Bronchial epithelial cell (primary cell): ENCODE results near the gene CDK7. TPM values are rescaled to one million over a fixed set of nuclear protein-coding genes. Genes with fewer than 3 reads are reported as not detected.

ENCODE experiments used
- DNase-seq: peaks from one replicate; pipeline ENCODE4 v3.0.0-alpha.2; 2010; ENCODE audit warnings: low read depth
- FAIRE-seq: peaks from 2 replicates; lab custom pipeline; 2011; peaks lifted over from hg19 to GRCh38; lab: Jason Lieb, UNC
- H3K27me3 ChIP-seq: 2 replicates; pipeline ENCODE4 v1.5.1; 2011; ENCODE audit warnings: low read length; ENCODE audit not compliant: control insufficient read depth, insufficient read depth
- H3K36me3 ChIP-seq: 2 replicates; pipeline ENCODE4 v1.5.1; 2011; ENCODE audit warnings: low read length; ENCODE audit not compliant: control insufficient read depth, insufficient read depth
- H3K4me3 ChIP-seq: 2 replicates; pipeline ENCODE4 v1.5.1; 2011; ENCODE audit warnings: mild to moderate bottlenecking, low read depth, low read length, control low read depth
- total RNA-seq: library from RNA; depleted of rRNA; stranded (reverse); fragments of >200 nt; gene quantifications from 2 replicates; pipeline ENCODE4 v1.2.1, GENCODE V29; 2014
- TF ChIP-seq, protein P1 (sequence below): IDR thresholded peaks from 2 replicates; pipeline ENCODE4 v1.5.1; 2011; ENCODE audit warnings: mild to moderate bottlenecking, moderate library complexity, low read length, control low read depth, inconsistent platforms; ENCODE audit not compliant: insufficient read depth, severe bottlenecking

Gene CDK7
- 51.5 and 60.8 TPM in 2 replicates for total RNA-seq

DNA sequence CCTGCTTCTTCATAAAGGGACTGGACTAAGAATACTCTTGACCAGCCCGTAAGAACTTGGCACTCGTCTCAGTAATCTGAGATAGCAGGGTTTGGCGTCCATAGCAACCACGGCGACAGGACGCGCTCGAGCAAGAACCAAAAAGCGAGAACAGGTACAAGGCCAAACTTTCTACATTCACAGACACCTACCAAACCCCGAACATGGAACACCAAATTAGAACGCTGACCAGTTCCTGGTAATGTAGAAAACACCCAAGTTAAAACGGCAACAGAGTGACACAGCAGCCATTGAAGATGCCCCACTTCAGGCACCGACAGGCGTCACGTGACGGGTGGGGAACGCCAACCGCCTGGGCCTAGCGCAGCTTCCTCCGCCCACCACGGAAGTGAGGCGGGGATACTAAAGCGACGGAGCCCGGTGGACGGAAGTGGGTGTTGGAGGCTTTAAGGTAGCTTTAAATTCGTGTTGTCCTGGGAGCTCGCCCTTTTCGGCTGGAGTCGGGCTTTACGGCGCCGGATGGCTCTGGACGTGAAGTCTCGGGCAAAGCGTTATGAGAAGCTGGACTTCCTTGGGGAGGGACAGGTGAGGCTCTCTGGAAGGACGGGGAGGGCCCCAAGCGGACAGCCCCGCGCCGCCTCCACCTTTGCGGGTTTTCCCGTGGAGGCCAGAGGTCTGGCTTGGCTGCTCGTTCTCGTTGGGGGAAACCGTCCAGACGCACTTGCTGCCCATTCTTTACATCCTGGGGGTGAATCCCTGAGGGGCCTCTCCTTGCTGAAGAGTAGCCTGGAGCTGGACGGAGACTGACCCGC lies at the start of gene CDK7:
Gene CDK7 (plus strand): TSS at position 430 of the 812 bp plus-strand sequence. CDS start 90 bp downstream, at position 520.
- peak within 1 kb of the TSS; percentile 85 for H3K4me3 ChIP-seq
- peaks cover 3% of the 10 kb centered on the region for H3K36me3 ChIP-seq
- DNase-seq: peak; percentile 86
- no peaks in the 10 kb centered on the region for H3K27me3 ChIP-seq
- FAIRE-seq: no peak
- TF ChIP-seq, protein P1, sequence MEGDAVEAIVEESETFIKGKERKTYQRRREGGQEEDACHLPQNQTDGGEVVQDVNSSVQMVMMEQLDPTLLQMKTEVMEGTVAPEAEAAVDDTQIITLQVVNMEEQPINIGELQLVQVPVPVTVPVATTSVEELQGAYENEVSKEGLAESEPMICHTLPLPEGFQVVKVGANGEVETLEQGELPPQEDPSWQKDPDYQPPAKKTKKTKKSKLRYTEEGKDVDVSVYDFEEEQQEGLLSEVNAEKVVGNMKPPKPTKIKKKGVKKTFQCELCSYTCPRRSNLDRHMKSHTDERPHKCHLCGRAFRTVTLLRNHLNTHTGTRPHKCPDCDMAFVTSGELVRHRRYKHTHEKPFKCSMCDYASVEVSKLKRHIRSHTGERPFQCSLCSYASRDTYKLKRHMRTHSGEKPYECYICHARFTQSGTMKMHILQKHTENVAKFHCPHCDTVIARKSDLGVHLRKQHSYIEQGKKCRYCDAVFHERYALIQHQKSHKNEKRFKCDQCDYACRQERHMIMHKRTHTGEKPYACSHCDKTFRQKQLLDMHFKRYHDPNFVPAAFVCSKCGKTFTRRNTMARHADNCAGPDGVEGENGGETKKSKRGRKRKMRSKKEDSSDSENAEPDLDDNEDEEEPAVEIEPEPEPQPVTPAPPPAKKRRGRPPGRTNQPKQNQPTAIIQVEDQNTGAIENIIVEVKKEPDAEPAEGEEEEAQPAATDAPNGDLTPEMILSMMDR: no peak

DNA sequence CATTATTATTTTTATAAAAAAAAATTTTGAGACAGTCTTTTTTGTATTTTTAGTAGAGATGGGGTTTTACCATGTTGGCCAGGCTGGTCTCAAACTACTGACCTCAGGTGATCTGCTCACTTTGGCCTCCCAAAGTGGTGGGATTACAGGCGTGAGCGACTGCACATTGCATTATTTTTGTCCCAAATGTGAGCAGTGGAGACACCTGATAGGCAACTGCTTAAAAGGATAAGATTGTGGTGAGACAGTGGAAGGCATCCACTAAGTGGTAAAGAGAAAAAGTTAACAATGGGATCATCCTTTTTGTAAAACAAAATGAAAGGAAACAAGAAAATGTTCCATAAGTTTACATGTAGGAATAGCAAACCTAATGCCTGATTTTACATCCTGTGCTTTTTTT lies 47.3 kb upstream of the CDK7 start:
- TF ChIP-seq, protein P1: no peak
- FAIRE-seq (no peak), DNase-seq (no peak)

DNA sequence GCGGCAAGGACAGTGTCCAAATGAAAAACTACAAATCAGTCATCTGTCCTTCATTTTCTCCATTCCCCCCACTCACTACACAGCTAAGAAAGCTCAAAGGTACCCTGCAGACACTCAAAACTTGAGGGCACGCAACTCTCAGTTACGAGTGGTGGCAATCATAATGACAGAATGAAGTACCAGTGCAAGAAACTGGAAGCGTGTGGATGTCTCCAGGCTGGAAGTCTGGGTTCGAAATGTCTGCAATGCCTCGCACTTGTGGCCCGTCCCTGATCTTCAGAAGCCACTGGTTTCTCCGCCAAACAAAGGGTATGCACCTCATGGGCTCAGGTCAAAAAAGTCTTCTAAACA lies 45.9 kb upstream of the CDK7 start:
- Histone ChIP-seq H3K4me3 (peak overlapping the region; percentile 66), H3K27me3 (no peaks in the 10 kb centered on the region), H3K36me3 (no peaks in the 10 kb centered on the region)
- FAIRE-seq (no peak), DNase-seq (no peak)
- TF ChIP-seq, protein P1: no peak

More for the DNA sequence above, 47.3 kb upstream of the CDK7 start:
- H3K36me3 ChIP-seq: no peaks in the 10 kb centered on the region
- H3K4me3 ChIP-seq: no peak overlapping the region
- no peaks in the 10 kb centered on the region for H3K27me3 ChIP-seq

DNA sequence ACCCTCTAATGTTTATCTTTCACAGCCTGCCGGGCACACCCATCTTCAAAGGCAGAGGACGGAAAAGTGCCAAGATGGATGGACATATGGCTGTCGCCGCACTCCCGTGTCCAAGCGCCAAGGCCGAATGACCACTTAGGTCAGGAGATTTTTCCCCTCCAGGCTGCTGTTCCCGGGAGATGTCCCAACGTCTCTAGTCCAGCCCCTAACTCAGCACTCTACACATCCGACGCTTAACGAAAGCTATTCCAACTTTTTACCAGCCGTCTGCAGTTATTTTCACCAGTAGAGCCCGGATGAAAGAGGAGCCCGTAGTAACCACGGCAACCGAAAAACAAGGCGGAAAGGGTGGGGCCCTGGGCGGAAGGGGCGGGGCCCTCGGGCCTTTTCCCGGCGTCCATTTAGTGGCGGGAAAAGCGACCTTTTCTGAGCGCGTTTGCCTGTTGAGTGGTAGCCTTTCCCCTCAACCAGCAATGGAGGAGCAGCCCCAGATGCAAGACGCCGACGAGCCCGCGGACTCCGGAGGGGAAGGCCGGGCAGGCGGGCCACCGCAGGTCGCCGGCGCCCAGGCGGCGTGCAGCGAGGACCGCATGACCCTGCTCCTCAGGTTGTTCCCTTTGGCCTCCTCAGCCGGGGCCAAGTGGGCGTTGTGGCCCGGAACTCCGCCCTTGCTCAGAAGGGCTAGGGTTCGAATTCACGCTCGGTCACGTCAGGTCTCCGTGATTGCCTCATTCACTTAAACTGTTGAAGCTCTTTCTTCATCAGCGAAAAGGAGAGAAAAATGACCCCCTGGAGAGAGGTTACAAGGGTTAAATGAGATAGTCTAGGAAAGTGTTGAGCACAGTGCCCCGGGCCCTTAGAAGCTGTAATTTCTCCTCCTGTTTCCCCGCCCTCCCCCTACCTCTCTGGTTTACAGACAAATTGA lies 45.3 kb upstream of the CDK7 start, which contains the start of gene CENPH:
Gene CENPH (plus strand): TSS at position 422 of the 925 bp plus-strand sequence. CDS start 52 bp downstream, at position 474.
- Histone ChIP-seq H3K4me3 (peak within 1 kb of the TSS; percentile 66), H3K27me3 (no peaks in the 10 kb centered on the region), H3K36me3 (no peaks in the 10 kb centered on the region)
- TF ChIP-seq, protein P1: no peak
- DNase-seq (peak; percentile 74), FAIRE-seq (no peak)

DNA sequence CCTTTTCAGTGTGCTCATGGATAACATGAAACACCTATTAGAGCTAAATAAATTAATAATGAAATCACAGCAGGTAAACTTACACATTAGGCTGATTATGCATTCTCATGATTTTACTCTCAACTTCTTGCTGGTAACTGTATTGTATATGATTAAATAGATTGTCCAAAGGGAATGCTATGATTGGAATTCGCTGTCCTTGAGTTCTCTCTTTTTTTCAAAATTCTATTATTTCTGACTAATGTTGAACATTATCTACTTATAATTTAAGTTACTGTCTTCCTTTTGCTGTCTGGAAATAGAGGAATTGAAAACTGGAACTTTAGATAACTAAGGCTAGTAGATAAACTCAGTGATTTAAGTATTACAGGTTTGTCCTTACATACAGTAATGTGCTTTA lies 32.2 kb upstream of the CDK7 start:
- no peak for FAIRE-seq
- DNase-seq: no peak
- H3K27me3 ChIP-seq: no peaks in the 10 kb centered on the region
- TF ChIP-seq, protein P1: no peak
- no peak overlapping the region for H3K4me3 ChIP-seq
- H3K36me3 ChIP-seq: no peaks in the 10 kb centered on the region
